Mammary epithelial cell (primary cell): ENCODE data around the gene CNTN1.

Experiments
- EZH2 ChIP-seq: IDR thresholded peaks from 2 replicates; pipeline ENCODE4 v1.6.1; 2012; ENCODE audit warnings: low read length, inconsistent platforms, borderline replicate concordance
- TF ChIP-seq, protein P1 (sequence below), 2 donors: IDR thresholded peaks in 1 of 2; conservative IDR thresholded peaks in 1 of 2; 2 replicates each; pipeline ENCODE4 v1.5.1; 2011 to 2012; ENCODE audit warnings: inconsistent platforms in 2 of 2, low read length in 2 of 2, mild to moderate bottlenecking in 2 of 2, control low read depth in 1 of 2, low read depth in 1 of 2; ENCODE audit not compliant: insufficient read depth in 1 of 2; ENCODE audit errors: extremely low read depth in 1 of 2

DNA sequence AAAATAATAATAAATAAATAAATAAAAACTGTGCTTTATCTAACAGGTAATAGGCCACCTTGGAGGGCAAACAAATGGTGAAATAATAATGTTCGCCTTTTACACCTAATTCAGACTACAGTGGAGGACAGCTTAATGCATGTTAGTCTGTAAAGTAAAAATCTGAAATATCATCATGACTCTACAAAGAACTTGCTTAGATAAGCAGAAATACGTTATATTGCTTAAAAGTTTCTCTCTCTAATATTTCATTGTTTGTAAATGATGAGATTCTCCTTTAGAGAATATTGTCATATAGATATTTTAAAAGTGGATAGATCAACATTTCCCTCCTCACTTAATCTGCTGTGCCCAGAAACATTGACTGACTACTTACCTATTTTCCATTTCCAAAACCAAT, 397.2 kb downstream of the CNTN1 start:
- TF ChIP-seq, protein P1, sequence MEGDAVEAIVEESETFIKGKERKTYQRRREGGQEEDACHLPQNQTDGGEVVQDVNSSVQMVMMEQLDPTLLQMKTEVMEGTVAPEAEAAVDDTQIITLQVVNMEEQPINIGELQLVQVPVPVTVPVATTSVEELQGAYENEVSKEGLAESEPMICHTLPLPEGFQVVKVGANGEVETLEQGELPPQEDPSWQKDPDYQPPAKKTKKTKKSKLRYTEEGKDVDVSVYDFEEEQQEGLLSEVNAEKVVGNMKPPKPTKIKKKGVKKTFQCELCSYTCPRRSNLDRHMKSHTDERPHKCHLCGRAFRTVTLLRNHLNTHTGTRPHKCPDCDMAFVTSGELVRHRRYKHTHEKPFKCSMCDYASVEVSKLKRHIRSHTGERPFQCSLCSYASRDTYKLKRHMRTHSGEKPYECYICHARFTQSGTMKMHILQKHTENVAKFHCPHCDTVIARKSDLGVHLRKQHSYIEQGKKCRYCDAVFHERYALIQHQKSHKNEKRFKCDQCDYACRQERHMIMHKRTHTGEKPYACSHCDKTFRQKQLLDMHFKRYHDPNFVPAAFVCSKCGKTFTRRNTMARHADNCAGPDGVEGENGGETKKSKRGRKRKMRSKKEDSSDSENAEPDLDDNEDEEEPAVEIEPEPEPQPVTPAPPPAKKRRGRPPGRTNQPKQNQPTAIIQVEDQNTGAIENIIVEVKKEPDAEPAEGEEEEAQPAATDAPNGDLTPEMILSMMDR (conservative IDR thresholded peaks at IDR 0.05 in 1 of 2, IDR thresholded peaks at IDR 0.05 in 1 of 2; ENCODE audit: extremely low read depth in 1 of 2, insufficient read depth in 1 of 2, low read depth in 1 of 2, low read length in 2 of 2), result no peak
- TF ChIP-seq EZH2, result no peak
